ENCODE results near the gene PHYKPL. TPM values are rescaled to one million over a fixed set of nuclear protein-coding genes. Genes with fewer than 3 reads are reported as not detected.

Gene PHYKPL
- total and polyA plus RNA-seq, 2 donors (not counting 1 experiment from before 2014, with no cell fraction given), result 263 to 313 TPM

DNA sequence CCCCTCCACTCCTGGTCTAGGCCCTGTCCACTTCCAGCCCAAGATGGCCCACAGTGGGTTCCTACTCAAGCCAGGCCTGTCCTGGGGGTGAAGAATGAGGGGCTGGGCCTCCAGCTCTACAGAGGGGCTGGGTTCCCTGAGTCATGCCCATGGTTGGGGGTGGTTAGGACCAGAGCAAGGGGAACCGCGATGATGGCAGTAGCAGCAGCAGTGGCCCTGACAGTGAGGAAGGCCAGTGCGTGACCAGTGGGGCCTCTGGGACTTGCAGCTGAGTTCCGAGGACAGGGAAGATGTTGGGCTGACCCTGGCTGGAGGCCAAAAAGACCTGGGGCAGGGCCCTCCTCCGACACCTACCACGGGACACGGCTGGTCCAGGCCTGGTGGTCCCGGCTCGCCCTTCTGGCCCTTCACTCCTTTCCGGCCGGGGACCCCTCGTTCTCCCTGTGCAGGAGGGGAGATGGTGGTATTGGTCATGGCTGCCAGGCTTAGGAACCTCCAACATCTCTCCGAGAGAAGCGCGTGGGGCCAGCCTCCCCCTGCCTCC, 9.2 kb upstream of the PHYKPL start:
- DNase-seq (no peak), ATAC-seq (ENCODE audit: low read depth) (no peak)
- 65% methylated on average over 10 of the region's 15 CpGs for WGBS (ENCODE audit: insufficient coverage)
- intact Hi-C loops (cut with micrococcal nuclease), result loop anchor here (10.0 kb wide), 1 partner anchor 1453 kb away; the partner anchor contains the start of gene CANX
- H3K27me3 ChIP-seq (replicated peaks in 1 of 4; ENCODE audit: control extremely low read depth in 1 of 4, control insufficient read depth in 3 of 4, insufficient read depth in 4 of 4, low read length in 3 of 4), result no peaks in the 10 kb centered on the region
- no peaks in the 10 kb centered on the region for H3K79me2 ChIP-seq (ENCODE audit: control insufficient read depth, insufficient read depth, low read length)
- H3K4me3 Mint-ChIP-seq, result no peak overlapping the region
- H3K9ac ChIP-seq (ENCODE audit: low read length), result no peak overlapping the region
- H3K4me3 ChIP-seq (ENCODE audit: control extremely low read depth in 1 of 5, extremely low read depth in 1 of 5, insufficient read depth in 1 of 5, low read depth in 2 of 5, low read length in 4 of 5), result no peak overlapping the region
- CTCF ChIA-PET, result interaction anchor here (1.5 kb wide), 1 partner anchor 9 kb away, joined by 6 read pairs; no protein-coding TSS in a partner anchor
- H3K9me3 Mint-ChIP-seq (ENCODE audit: insufficient read depth), result no peaks in the 10 kb centered on the region
- peaks cover 0 to 5% (median 0%) of the 10 kb centered on the region in 3 donors for H3K9me3 ChIP-seq (ENCODE audit: control extremely low read depth in 1 of 3, control insufficient read depth in 2 of 3, insufficient read depth in 1 of 3, low read length in 2 of 3)
- peaks cover 39% of the 10 kb centered on the region for H3K4me1 Mint-ChIP-seq
- H3K36me3 ChIP-seq (replicated peaks in 1 of 2; ENCODE audit: control extremely low read depth in 1 of 2, control insufficient read depth in 1 of 2, extremely low read depth in 1 of 2, insufficient read depth in 2 of 2, low read length in 1 of 2), result no peaks in the 10 kb centered on the region
- peak overlapping the region; percentile 72 to 76 for H3K27ac ChIP-seq (ENCODE audit: low read length in 2 of 2)
- H2AFZ ChIP-seq (ENCODE audit: insufficient read depth, low read depth, low read length, poor library complexity, severe bottlenecking), result peak overlapping the region; percentile 80
- H3K27me3 Mint-ChIP-seq, result no peaks in the 10 kb centered on the region
- peaks cover 37 to 51% of the 10 kb centered on the region in 2 donors for H3K4me1 ChIP-seq (ENCODE audit: control insufficient read depth in 2 of 2, insufficient read depth in 2 of 2, low read length in 2 of 2)
- POLR2A ChIA-PET, result interaction anchor here (1.3 kb wide), 1 partner anchor 38 kb away, joined by 3 read pairs; the partner anchor contains the start of gene HNRNPAB
- peak overlapping the region; percentile 81 for H3K4me2 ChIP-seq (replicated peaks; ENCODE audit: low read depth, low read length, poor library complexity, severe bottlenecking)
- no peaks in the 10 kb centered on the region for H4K20me1 ChIP-seq (ENCODE audit: control insufficient read depth, insufficient read depth, low read length, poor library complexity, severe bottlenecking)
- TF ChIP-seq EZH2 (IDR thresholded peaks at IDR 0.05; ENCODE audit: borderline replicate concordance, insufficient read depth, low read depth, low read length, poor library complexity, severe bottlenecking) (no peak), CTCF (IDR thresholded peaks at IDR 0.05) (no peak)
- H3K27ac Mint-ChIP-seq, result no peak overlapping the region

DNA sequence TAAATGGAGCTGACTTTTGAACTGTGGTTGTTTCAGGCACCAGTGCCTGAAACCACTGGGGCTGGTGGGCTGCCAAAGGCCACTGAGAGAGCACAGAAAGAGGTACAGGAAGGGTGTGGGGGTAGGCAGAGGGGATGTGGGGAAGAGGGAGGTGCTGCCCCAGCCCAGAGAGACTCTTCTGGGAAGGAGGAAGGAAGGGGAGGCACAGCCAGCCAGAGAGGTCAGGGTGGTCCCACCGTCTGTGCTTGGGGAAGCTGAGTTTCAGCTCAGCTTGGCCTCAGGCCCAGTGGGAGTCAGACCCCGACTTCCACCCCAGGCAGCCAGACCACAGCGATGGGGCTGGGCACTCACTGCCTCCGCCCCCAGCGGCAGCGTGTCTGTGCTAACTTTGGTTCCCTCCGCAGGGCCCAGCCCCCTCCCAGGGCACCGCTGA, 8.6 kb upstream of the PHYKPL start:
- ChIA-PET POLR2A (interaction anchor here (1.3 kb wide), 1 partner anchor 37 kb away, joined by 3 read pairs; the partner anchor contains the start of gene HNRNPAB), CTCF (interaction anchor here (1.5 kb wide), 1 partner anchor 10 kb away, joined by 6 read pairs; no protein-coding TSS in a partner anchor)
- Histone ChIP-seq H3K4me3 (ENCODE audit: control extremely low read depth in 1 of 5, extremely low read depth in 1 of 5, insufficient read depth in 1 of 5, low read depth in 2 of 5, low read length in 4 of 5) (peak overlapping the region in 4 of 5 experiments; percentile 5 to 50 (median 26)), H4K20me1 (ENCODE audit: control insufficient read depth, insufficient read depth, low read length, poor library complexity, severe bottlenecking) (no peaks in the 10 kb centered on the region), H3K4me1 (ENCODE audit: control insufficient read depth in 2 of 2, insufficient read depth in 2 of 2, low read length in 2 of 2) (peaks cover 37 to 51% of the 10 kb centered on the region in 2 donors), H3K4me2 (replicated peaks; ENCODE audit: low read depth, low read length, poor library complexity, severe bottlenecking) (peak overlapping the region; percentile 81), H3K9me3 (ENCODE audit: control extremely low read depth in 1 of 3, control insufficient read depth in 2 of 3, insufficient read depth in 1 of 3, low read length in 2 of 3) (peaks cover 0 to 5% (median 0%) of the 10 kb centered on the region in 3 donors), H3K27ac (ENCODE audit: low read length in 2 of 2) (peak overlapping the region; percentile 72 to 76), H3K79me2 (ENCODE audit: control insufficient read depth, insufficient read depth, low read length) (no peaks in the 10 kb centered on the region), H3K9ac (ENCODE audit: low read length) (peak overlapping the region; percentile 28), H3K27me3 (replicated peaks in 1 of 4; ENCODE audit: control extremely low read depth in 1 of 4, control insufficient read depth in 3 of 4, insufficient read depth in 4 of 4, low read length in 3 of 4) (no peaks in the 10 kb centered on the region), H2AFZ (ENCODE audit: insufficient read depth, low read depth, low read length, poor library complexity, severe bottlenecking) (peak overlapping the region; percentile 80), H3K36me3 (replicated peaks in 1 of 2; ENCODE audit: control extremely low read depth in 1 of 2, control insufficient read depth in 1 of 2, extremely low read depth in 1 of 2, insufficient read depth in 2 of 2, low read length in 1 of 2) (no peaks in the 10 kb centered on the region)
- Mint-ChIP-seq H3K4me1 (peaks cover 40% of the 10 kb centered on the region), H3K9me3 (ENCODE audit: insufficient read depth) (no peaks in the 10 kb centered on the region), H3K27me3 (no peaks in the 10 kb centered on the region), H3K27ac (peak overlapping the region; percentile 86), H3K4me3 (peak overlapping the region; percentile 68)
- WGBS (ENCODE audit: insufficient coverage), result 7% methylated on average over 8 of the region's 8 CpGs
- TF ChIP-seq EZH2 (IDR thresholded peaks at IDR 0.05; ENCODE audit: borderline replicate concordance, insufficient read depth, low read depth, low read length, poor library complexity, severe bottlenecking) (no peak), CTCF (IDR thresholded peaks at IDR 0.05) (no peak)
- no peak for ATAC-seq (ENCODE audit: low read depth)
- peak; percentile 34 for DNase-seq
- intact Hi-C loops (cut with micrococcal nuclease), result loop anchor here (10.0 kb wide), 1 partner anchor 1454 kb away; the partner anchor contains the start of gene CANX

Data from B cell (primary cell).